Ascending aorta (tissue), 2 donors: ENCODE results near the gene GCSAML. TPM values are rescaled to one million over a fixed set of nuclear protein-coding genes. Genes with fewer than 3 reads are reported as not detected.

ENCODE experiments used
- DNase-seq, 2 donors: peaks; one replicate each; pipeline ENCODE4 v3.0.0-alpha.2; 2019; ENCODE audit warnings: low spot score in 2 of 2
- H3K27ac ChIP-seq, 2 donors: fragments of 200-600 bp; sonication (generic); one replicate each; pipeline ENCODE4 v1.5.1; 2016 to 2017; ENCODE audit warnings: mild to moderate bottlenecking in 1 of 2
- H3K27me3 ChIP-seq: fragments of 200-600 bp; sonication (generic); one replicate; pipeline ENCODE4 v1.5.1; 2017
- H3K36me3 ChIP-seq, 2 donors: fragments of 200-600 bp; sonication (generic); one replicate each; pipeline ENCODE4 v1.5.1; 2016
- H3K4me1 ChIP-seq, 2 donors: fragments of 200-600 bp; sonication (generic); one replicate each; pipeline ENCODE4 v1.5.1; 2016 to 2017; ENCODE audit warnings: mild to moderate bottlenecking in 1 of 2
- H3K4me3 ChIP-seq, 2 donors: fragments of 200-600 bp; sonication (generic); one replicate each; pipeline ENCODE4 v1.5.1; 2016 to 2017; ENCODE audit warnings: mild to moderate bottlenecking in 1 of 2
- H3K9me3 ChIP-seq, 2 donors: fragments of 200-600 bp; sonication (generic); one replicate each; pipeline ENCODE4 v1.5.1; 2016
- intact Hi-C: fragments of 100-400 bp; cut with DNase I; formaldehyde crosslinking; loops from one replicate; pipeline ENCODE4 v1.15.1; 2023
- total RNA-seq: library from RNA; depleted of rRNA; stranded (reverse); fragments of >200 nt; gene quantifications from one replicate; pipeline ENCODE4 v1.1.0, GENCODE V29; 2016
- TF ChIP-seq, protein P1 (sequence below), 3 experiments: fragments of 200-600 bp in 2 of 3; fragments of 450-650 bp in 1 of 3; sonication (generic) in 2 of 3; IDR thresholded peaks; one replicate each; pipeline ENCODE4 v1.5.1; 2016 to 2019; ENCODE audit warnings: antibody characterized with exemption in 3 of 3, mild to moderate bottlenecking in 1 of 3, moderate library complexity in 1 of 3

The GCSAML gene
- total RNA-seq, 1 donor from 2014 or later: not detected

DNA sequence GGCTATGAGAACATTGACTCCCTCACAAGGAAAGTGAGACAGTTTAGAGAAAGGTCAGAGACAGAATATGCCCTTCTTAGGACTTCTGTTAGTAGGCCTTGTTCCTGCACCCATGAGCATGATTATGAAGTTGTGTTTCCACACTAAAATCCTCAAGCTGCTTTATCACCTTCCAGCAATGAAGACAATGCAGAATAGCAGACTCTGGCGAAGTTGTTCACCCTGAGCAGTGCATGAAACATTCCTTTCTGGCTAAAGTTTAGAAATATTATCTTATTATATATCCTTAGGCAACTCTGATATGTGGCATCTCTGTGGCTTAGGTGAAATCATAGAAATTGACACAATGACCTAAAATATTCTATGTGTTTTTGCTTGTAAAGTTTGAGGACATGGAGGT, 25.3 kb downstream of the GCSAML start:
- Histone ChIP-seq H3K27me3 (no peaks in the 10 kb centered on the region), H3K4me1 (no peaks in the 10 kb centered on the region), H3K4me3 (no peak overlapping the region), H3K9me3 (peaks cover 0 to 4% of the 10 kb centered on the region in 2 donors), H3K27ac (no peak overlapping the region), H3K36me3 (no peaks in the 10 kb centered on the region)
- no peak for DNase-seq
- intact Hi-C loops: no loop called here
- TF ChIP-seq, protein P1, sequence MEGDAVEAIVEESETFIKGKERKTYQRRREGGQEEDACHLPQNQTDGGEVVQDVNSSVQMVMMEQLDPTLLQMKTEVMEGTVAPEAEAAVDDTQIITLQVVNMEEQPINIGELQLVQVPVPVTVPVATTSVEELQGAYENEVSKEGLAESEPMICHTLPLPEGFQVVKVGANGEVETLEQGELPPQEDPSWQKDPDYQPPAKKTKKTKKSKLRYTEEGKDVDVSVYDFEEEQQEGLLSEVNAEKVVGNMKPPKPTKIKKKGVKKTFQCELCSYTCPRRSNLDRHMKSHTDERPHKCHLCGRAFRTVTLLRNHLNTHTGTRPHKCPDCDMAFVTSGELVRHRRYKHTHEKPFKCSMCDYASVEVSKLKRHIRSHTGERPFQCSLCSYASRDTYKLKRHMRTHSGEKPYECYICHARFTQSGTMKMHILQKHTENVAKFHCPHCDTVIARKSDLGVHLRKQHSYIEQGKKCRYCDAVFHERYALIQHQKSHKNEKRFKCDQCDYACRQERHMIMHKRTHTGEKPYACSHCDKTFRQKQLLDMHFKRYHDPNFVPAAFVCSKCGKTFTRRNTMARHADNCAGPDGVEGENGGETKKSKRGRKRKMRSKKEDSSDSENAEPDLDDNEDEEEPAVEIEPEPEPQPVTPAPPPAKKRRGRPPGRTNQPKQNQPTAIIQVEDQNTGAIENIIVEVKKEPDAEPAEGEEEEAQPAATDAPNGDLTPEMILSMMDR (IDR thresholded peaks at IDR 0.05): no peak

DNA sequence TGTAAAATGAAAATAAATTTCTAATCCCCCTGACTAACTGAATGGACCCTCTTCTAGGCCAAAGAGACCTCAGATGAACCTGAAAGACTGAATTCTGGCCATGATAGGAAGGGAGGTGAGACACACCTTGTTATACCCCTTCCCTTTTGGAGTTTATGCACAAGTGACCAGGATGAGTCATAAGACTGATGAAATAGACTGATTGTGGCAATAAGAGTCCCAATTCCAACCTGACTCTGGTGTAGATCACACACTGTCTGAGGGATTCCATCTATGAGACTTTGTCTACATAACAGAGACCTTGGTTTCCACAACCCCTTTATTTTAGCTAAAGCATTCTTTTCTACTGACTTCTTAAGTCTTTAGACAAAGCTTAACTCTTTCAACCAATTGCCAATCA, 25.7 kb downstream of the GCSAML start:
- Histone ChIP-seq H3K9me3 (peaks cover 0 to 4% of the 10 kb centered on the region in 2 donors), H3K27ac (no peak overlapping the region), H3K36me3 (no peaks in the 10 kb centered on the region), H3K27me3 (no peaks in the 10 kb centered on the region), H3K4me3 (no peak overlapping the region), H3K4me1 (no peaks in the 10 kb centered on the region)
- TF ChIP-seq, protein P1 (IDR thresholded peaks at IDR 0.05): no peak
- no peak for DNase-seq
- intact Hi-C loops: no loop called here

DNA sequence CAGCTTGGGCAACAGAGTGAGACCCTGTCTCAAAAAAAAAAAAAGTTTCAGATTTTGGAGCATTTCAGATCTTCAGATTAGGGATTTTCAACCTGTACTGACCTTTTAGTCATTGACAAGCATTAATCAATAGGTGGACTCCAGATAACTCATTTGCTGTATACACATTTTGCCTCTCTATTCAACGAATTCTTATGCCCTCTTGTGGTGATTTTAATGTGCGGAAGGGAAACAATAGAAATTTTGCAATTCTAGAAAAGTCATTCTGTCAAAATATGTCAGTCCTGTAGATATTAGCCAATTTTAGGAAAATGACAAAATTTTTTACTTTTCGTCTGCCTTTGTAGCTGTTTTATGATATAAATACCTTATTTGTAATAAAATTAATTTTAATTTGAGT, 27.6 kb downstream of the GCSAML start:
- intact Hi-C loops: no loop called here
- Histone ChIP-seq H3K27ac (no peak overlapping the region), H3K4me1 (no peaks in the 10 kb centered on the region), H3K27me3 (no peaks in the 10 kb centered on the region), H3K9me3 (no peaks in the 10 kb centered on the region), H3K4me3 (no peak overlapping the region), H3K36me3 (no peaks in the 10 kb centered on the region)
- no peak for DNase-seq
- TF ChIP-seq, protein P1 (IDR thresholded peaks at IDR 0.05): no peak

DNA sequence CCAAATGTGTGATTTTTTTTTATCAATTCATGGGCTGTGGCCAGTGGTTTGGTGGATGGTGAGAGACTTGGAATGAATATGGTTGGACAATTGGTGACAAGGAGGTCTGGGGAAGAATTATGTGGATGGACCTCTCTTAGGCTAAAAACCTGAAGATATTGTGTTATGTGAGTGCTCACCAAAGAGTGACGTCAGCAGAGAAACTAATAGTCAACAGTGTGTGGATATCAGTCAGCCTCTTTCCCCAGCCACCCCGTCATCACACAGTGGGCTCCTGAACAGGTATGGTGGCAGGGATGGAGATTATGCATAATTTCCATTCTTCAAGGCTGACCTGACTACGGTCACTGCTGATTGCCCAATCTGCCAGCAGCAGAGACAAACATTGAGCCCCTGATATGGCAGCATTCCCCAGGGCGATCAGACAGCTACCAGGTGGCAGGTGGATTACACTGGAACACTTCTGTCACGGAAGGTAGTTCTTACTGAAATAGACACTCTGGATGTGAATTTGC, 30.1 kb downstream of the GCSAML start:
- Histone ChIP-seq H3K36me3 (no peaks in the 10 kb centered on the region), H3K4me1 (no peaks in the 10 kb centered on the region), H3K9me3 (no peaks in the 10 kb centered on the region), H3K4me3 (no peak overlapping the region), H3K27me3 (no peaks in the 10 kb centered on the region), H3K27ac (no peak overlapping the region)
- intact Hi-C loops: no loop called here
- TF ChIP-seq, protein P1 (IDR thresholded peaks at IDR 0.05): no peak
- no peak for DNase-seq

DNA sequence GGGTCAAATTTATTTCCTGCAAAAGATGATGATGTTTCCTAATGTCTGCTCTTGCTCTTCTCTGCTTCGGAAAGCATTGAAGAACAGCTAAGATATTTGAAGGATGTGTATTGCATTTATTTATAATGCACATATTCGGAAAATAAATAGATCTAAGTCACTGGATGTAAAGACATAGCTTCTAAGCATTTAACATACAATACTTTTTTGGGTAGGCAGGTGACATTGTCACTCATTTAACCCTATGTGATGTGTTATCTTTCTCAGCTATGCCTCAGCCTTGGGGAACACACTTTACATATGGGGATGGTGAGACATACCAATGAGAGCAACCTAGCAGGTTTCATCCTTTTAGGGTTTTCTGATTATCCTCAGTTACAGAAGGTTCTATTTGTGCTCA, 39.1 kb downstream of the GCSAML start, which contains the start of gene OR2G2:
OR2G2 (plus strand) TSS at position 301 of the 400 bp plus-strand sequence; CDS start at position 301, 0 bp downstream.
- no peak within 1 kb of the TSS for H3K4me3 ChIP-seq
- TF ChIP-seq, protein P1 (IDR thresholded peaks at IDR 0.05): no peak
- H3K9me3 ChIP-seq: no peaks in the 10 kb centered on the region
- no peak within 1 kb of the TSS for H3K27ac ChIP-seq
- no peaks in the 10 kb centered on the region for H3K36me3 ChIP-seq
- no peak for DNase-seq
- H3K27me3 ChIP-seq: no peaks in the 10 kb centered on the region
- intact Hi-C loops: no loop called here
- H3K4me1 ChIP-seq: no peaks in the 10 kb centered on the region

DNA sequence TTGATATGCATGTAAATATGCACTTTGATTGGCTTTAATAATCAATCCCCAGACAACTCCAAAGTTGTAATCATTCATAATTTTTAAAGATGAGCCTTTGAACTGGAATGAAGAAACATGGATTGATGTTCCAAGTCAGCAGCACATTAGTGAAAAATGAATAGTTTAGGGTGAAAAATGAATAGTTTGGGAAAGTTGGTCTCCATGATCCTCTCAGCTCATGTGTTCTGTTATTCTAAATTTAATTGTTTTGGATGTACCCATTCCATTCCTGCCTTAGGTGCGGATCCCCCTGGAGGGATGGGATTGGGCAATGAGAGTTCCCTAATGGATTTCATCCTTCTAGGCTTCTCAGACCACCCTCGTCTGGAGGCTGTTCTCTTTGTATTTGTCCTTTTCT, 56.4 kb downstream of the GCSAML start, which contains the start of gene OR2G3:
OR2G3 (plus strand) TSS at position 301 of the 400 bp plus-strand sequence; CDS start at position 301, 0 bp downstream.
- H3K27me3 ChIP-seq: no peaks in the 10 kb centered on the region
- H3K9me3 ChIP-seq: no peaks in the 10 kb centered on the region
- H3K4me1 ChIP-seq: no peaks in the 10 kb centered on the region
- intact Hi-C loops: no loop called here
- TF ChIP-seq, protein P1 (IDR thresholded peaks at IDR 0.05): no peak
- H3K36me3 ChIP-seq: no peaks in the 10 kb centered on the region
- H3K4me3 ChIP-seq: no peak within 1 kb of the TSS
- DNase-seq: no peak
- no peak within 1 kb of the TSS for H3K27ac ChIP-seq
